ENCODE measurements around the gene STYXL2.

The STYXL2 gene

GRCh38 chr1:167068761-167069160, 25.1 kb upstream of the STYXL2 start:
- no peaks in the 10 kb centered on the region for H3K27me3 ChIP-seq (ENCODE audit: insufficient read depth, poor library complexity, severe bottlenecking)
- no peak for DNase-seq (ENCODE audit: low read depth in 1 of 2, low spot score in 1 of 2)
- H3K27ac ChIP-seq (replicated peaks), result no peak overlapping the region
- TF ChIP-seq POLR2AphosphoS5 (IDR thresholded peaks at IDR 0.05; ENCODE audit: low read depth) (no peak), REST (IDR thresholded peaks at IDR 0.05; ENCODE audit: insufficient replicate concordance, low read depth) (no peak), SPI1 (IDR thresholded peaks at IDR 0.05; ENCODE audit: borderline replicate concordance, low read depth) (no peak), CTCF (IDR thresholded peaks at IDR 0.05; ENCODE audit: insufficient read depth, low read length) (no peak), GABPA (IDR thresholded peaks at IDR 0.05; ENCODE audit: low read depth) (no peak)
- H3K4me3 ChIP-seq (replicated peaks; ENCODE audit: insufficient read depth, low read length), result no peak overlapping the region

- no peak for TF ChIP-seq SPI1 (IDR thresholded peaks at IDR 0.05; ENCODE audit: borderline replicate concordance, low read depth)
- no peak for TF ChIP-seq CTCF (IDR thresholded peaks at IDR 0.05; ENCODE audit: insufficient read depth, low read length)
- no peak for TF ChIP-seq REST (IDR thresholded peaks at IDR 0.05; ENCODE audit: insufficient replicate concordance, low read depth)
- no peak for TF ChIP-seq GABPA (IDR thresholded peaks at IDR 0.05; ENCODE audit: low read depth)
- TF ChIP-seq POLR2AphosphoS5 (IDR thresholded peaks at IDR 0.05; ENCODE audit: low read depth), result no peak
- no peak for DNase-seq (ENCODE audit: low read depth in 1 of 2, low spot score in 1 of 2)
- Histone ChIP-seq H3K27me3 (ENCODE audit: insufficient read depth, poor library complexity, severe bottlenecking) (no peaks in the 10 kb centered on the region), H3K27ac (replicated peaks) (no peak overlapping the region), H3K4me3 (replicated peaks; ENCODE audit: insufficient read depth, low read length) (no peak overlapping the region)
These were observed 22.6 kb upstream of the STYXL2 start for GRCh38 chr1:167071286-167071685.

GRCh38 chr1:167076136-167076710, 17.7 kb upstream of the STYXL2 start:
- no peaks in the 10 kb centered on the region for H3K27me3 ChIP-seq (ENCODE audit: insufficient read depth, poor library complexity, severe bottlenecking)
- no peak overlapping the region for H3K27ac ChIP-seq (replicated peaks)
- TF ChIP-seq CTCF (IDR thresholded peaks at IDR 0.05; ENCODE audit: insufficient read depth, low read length) (no peak), REST (IDR thresholded peaks at IDR 0.05; ENCODE audit: insufficient replicate concordance, low read depth) (no peak), SPI1 (IDR thresholded peaks at IDR 0.05; ENCODE audit: borderline replicate concordance, low read depth) (no peak), GABPA (IDR thresholded peaks at IDR 0.05; ENCODE audit: low read depth) (no peak), POLR2AphosphoS5 (IDR thresholded peaks at IDR 0.05; ENCODE audit: low read depth) (no peak)
- no peak overlapping the region for H3K4me3 ChIP-seq (replicated peaks; ENCODE audit: insufficient read depth, low read length)
- DNase-seq (ENCODE audit: low read depth in 1 of 2, low spot score in 1 of 2), result no peak

All from HL-60 (cell line).